IPS DF 6.9 (cell line): ENCODE measurements around the gene KL.

Source experiments
- DNase-seq: peaks from one replicate; pipeline ENCODE4 v3.0.0-alpha.2; 2013; ENCODE audit warnings: low read depth, low spot score
- H3K27ac ChIP-seq: one replicate; pipeline ENCODE4 v1.5.1; 2013; ENCODE audit warnings: low read length, control low read depth
- H3K27me3 ChIP-seq: 2 replicates; pipeline ENCODE4 v1.6.1; 2013; ENCODE audit warnings: mild to moderate bottlenecking, low read length; ENCODE audit not compliant: control insufficient read depth, insufficient read depth
- H3K36me3 ChIP-seq: 2 replicates; pipeline ENCODE4 v1.6.1; 2013; ENCODE audit warnings: low read length; ENCODE audit not compliant: control insufficient read depth, insufficient read depth
- H3K4me1 ChIP-seq: 2 replicates; pipeline ENCODE4 v1.6.1; 2013; ENCODE audit warnings: low read length; ENCODE audit not compliant: control insufficient read depth, insufficient read depth
- H3K4me3 ChIP-seq: 2 replicates; pipeline ENCODE4 v1.5.1; 2013; ENCODE audit warnings: mild to moderate bottlenecking, low read length
- H3K9me3 ChIP-seq: 2 replicates; pipeline ENCODE4 v1.6.1; 2013; ENCODE audit warnings: low read length, inconsistent platforms; ENCODE audit not compliant: control insufficient read depth, insufficient read depth
- WGBS: extraction: QIAGEN DNeasy Blood & Tissue Kit; methylation state at CpG from one replicate; pipeline ENCODE4 v1.1.7; 2013; ENCODE audit warnings: mixed read lengths, missing lambda C conversion rate; ENCODE audit not compliant: insufficient read length, insufficient coverage; 5-methylcytosine and 5-hydroxymethylcytosine counted together

KL gene

DNA sequence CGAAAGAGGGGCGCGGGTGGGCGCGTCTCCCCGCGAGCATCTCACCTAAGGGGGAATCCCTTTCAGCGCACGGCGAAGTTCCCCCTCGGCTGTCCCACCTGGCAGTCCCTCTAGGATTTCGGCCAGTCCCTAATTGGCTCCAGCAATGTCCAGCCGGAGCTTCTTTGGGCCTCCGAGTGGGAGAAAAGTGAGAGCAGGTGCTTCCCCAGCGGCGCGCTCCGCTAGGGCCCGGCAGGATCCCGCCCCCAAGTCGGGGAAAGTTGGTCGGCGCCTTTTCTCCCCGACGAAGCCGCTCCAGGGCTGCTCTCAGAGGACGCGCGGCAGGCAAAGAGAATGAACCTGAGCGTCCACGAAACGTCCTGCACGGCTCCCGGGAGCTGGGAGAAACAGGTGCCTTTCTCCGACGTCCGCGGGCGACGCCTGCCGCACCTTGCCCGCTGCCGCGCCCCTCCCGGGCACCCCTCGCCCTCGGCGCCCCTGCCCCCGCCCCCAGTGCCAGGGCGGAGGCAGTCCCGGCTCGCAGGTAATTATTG lies 366 bp upstream of the KL start:
- no peak overlapping the region for H3K27ac ChIP-seq
- no CpG with 5 or more reads among the region's 52 CpGs for WGBS
- H3K4me3 ChIP-seq, result peak overlapping the region; percentile 34; the same call in 1 of the 2 replicates
- H3K9me3 ChIP-seq, result no peaks in the 10 kb centered on the region
- H3K36me3 ChIP-seq, result no peaks in the 10 kb centered on the region
- H3K4me1 ChIP-seq, result no peaks in the 10 kb centered on the region; the same call in 1 of the 2 replicates
- no peak for DNase-seq
- H3K27me3 ChIP-seq, result peaks cover 23% of the 10 kb centered on the region

DNA sequence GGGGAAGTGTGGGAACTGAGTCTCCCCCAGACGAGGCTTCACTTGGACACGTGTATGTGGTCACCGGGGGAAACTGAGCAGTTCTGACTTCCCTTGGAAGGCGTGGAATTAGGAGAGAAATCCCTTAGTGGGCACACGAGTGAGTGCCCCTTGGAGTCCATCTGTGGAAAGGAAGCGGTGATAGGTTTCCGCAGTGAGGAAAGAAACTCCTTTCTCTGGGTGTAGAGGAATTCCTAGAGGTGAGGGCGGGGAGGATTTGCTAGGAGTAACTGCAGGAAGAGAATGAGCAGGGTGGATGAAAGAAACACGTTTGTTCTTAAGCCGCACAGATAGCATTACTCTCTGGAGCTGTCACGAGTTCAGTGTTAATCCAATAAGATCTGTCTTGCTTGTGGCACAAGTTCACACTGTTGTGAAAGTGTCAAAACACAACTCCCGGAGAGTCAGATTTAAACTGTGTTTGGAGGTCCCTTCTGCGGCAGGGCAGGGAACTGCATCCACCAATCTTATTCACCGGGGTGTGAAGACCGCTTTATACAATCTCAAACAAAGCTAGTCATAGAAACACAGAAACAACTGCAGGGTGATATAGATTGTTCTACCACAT lies 1.2 kb downstream of the KL start:
- no CpG with 5 or more reads among the region's 15 CpGs for WGBS
- Histone ChIP-seq H3K4me1 (no peaks in the 10 kb centered on the region; the same call in 1 of the 2 replicates), H3K36me3 (no peaks in the 10 kb centered on the region), H3K9me3 (no peaks in the 10 kb centered on the region), H3K27ac (no peak overlapping the region), H3K4me3 (peak overlapping the region; percentile 18; the same call in 1 of the 2 replicates), H3K27me3 (peaks cover 23% of the 10 kb centered on the region)
- DNase-seq, result no peak

DNA sequence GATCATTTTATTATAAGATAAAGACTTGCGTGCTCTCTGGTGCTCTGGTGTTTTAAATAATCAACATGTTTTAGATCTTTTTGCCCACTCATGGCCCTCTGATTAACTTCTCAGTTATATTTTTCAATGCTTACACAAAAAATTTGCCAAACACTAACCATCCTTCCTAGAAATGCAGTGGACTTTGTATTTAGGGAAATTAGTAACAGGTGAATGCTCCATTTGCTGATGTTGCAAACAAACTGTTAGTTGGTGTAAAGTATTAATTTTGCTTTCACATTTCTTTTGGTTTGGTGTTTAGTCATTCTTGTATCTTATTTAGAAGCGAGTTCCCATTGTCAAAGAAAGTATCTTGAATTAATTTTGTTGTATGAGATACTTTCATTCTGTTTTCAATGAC lies 2.7 kb downstream of the KL start:
- H3K4me3 ChIP-seq, result no peak overlapping the region
- no peaks in the 10 kb centered on the region for H3K36me3 ChIP-seq
- H3K27me3 ChIP-seq, result peaks cover 23% of the 10 kb centered on the region
- no peaks in the 10 kb centered on the region; the same call in 1 of the 2 replicates for H3K4me1 ChIP-seq
- H3K27ac ChIP-seq, result no peak overlapping the region
- no CpG with 5 or more reads among the region's 2 CpGs for WGBS
- no peak for DNase-seq
- H3K9me3 ChIP-seq, result no peaks in the 10 kb centered on the region

DNA sequence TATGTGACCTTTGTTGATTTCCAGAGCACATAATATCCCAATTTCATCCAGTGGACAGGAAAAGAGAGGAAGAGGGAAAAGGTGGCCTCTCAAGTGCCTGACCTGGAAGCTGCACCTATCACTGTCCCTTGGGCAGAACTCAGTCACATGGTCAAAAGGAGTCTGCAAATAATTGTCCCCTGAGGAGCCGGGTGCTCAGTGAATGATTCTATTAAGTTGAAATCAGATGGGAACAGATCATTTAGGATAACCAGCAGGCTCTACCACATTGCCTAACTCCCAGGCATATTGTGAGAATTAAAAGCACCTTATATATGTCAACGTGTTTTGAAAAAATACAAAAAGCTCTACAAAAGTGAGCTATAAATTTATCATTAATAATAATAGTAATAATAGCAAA lies 6.8 kb downstream of the KL start:
- Histone ChIP-seq H3K36me3 (no peaks in the 10 kb centered on the region), H3K27ac (no peak overlapping the region), H3K9me3 (no peaks in the 10 kb centered on the region), H3K27me3 (no peaks in the 10 kb centered on the region), H3K4me3 (no peak overlapping the region), H3K4me1 (peaks cover 1% of the 10 kb centered on the region; the same call in 1 of the 2 replicates)
- no CpG with 5 or more reads among the region's 2 CpGs for WGBS
- DNase-seq, result no peak

DNA sequence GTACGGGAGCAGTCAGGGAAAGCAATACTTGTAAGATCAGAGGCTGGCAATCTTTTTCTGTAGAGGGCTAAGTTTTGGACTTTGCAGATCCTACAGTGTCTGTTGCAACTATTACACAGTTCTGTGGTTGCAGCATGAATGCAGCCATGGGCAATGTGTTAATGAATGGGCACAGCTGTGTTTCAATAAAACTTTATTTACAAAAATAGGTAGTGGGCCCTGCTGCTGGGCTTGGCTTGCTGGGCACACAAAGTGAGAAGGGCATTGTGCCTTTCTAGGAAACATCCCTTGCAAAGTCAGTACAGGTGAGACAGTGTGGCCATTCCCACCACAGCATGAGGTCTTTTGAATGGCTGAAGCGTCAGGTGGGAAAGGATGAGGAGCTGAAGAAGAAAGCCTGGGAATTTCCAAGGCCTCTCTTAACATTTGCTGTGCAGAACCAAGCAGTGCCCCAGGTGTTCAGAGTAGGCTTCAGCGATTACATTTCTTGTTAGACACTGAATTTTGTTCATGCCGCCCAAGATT lies 9.1 kb downstream of the KL start:
- Histone ChIP-seq H3K27me3 (no peaks in the 10 kb centered on the region), H3K27ac (no peak overlapping the region), H3K36me3 (no peaks in the 10 kb centered on the region), H3K4me3 (no peak overlapping the region), H3K4me1 (peaks cover 1% of the 10 kb centered on the region; the same call in 1 of the 2 replicates), H3K9me3 (no peaks in the 10 kb centered on the region)
- no peak for DNase-seq
- WGBS, result no CpG with 5 or more reads among the region's 4 CpGs

DNA sequence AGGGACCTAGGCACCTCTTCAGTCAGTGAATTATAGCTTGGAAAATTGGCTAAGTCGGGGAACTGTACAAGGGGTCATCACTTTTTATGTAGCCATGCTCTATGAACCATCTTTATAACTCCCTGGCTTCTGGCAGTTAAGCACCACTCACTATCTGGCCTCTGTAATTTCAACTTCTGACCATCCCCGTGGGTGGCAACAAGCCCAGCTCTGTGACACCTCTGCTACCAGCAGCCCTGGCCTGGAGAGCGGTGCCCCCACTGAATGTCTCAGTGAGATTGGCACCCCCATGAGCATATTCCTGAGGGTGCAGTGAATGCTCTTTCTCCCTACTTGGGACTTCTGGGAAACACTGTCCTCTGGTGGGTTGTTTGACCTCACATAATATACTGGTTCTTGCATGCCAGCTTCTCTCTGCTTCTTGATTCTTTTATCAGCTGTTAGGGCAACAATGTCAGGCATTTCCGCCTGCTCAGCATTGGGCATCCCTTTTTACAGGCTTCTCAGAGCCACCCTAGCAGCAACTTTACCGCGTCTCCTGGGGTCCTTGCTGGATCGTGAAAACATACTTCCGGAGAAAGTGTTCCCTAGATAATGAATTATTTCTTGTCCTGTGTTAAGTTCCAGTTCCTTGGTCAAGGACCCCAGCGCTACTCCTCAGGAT lies 10.4 kb downstream of the KL start:
- Histone ChIP-seq H3K9me3 (no peaks in the 10 kb centered on the region), H3K4me3 (no peak overlapping the region), H3K27me3 (no peaks in the 10 kb centered on the region), H3K36me3 (no peaks in the 10 kb centered on the region), H3K27ac (no peak overlapping the region), H3K4me1 (peaks cover 1% of the 10 kb centered on the region; the same call in 1 of the 2 replicates)
- WGBS, result no CpG with 5 or more reads among the region's 9 CpGs
- no peak for DNase-seq

DNA sequence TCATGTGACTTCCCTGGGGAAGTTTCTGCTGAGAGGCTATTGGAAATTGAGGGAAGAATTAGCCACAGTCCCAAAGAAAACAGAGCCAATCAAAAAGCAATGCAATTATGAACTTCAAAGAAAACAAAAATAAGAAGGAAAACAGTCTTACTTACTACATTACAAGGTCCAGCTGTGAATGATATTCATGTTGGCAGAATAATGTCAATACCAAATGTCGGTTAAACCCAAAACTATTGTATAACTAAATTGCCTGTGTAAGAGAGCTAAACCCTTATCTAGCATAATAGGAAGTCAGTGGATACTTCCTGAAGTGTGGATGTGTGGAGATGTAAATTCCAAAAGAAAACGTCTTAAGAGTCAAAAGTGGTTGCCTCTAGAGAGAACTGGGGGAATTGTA lies 12.4 kb downstream of the KL start:
- no CpG with 5 or more reads among the region's 2 CpGs for WGBS
- DNase-seq, result no peak

DNA sequence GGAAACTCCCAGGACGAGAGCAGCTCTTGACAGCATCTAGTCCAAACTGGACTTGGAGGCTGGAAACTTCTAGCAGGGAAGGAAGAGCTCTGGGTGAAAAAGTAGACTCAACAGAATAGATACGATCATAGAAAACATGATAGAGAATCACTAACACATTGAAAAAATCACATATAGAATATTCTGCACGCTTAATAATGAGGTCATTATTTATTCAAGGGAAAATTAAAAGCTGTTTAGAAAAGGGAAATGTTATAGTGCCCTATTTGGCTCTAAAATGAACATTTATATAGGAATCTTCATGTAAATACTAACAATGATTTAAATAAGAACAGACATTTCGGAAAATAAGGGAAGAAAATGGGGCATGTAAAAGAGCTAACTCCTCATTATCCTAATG lies 15.1 kb downstream of the KL start:
- Histone ChIP-seq H3K9me3 (no peaks in the 10 kb centered on the region), H3K27ac (no peak overlapping the region), H3K36me3 (no peaks in the 10 kb centered on the region), H3K4me1 (peaks cover 2% of the 10 kb centered on the region), H3K27me3 (no peaks in the 10 kb centered on the region), H3K4me3 (no peak overlapping the region)
- no CpG with 5 or more reads among the region's 4 CpGs for WGBS
- DNase-seq, result no peak

More for the DNA sequence above, 12.4 kb downstream of the KL start:
- Histone ChIP-seq H3K4me1 (peaks cover 3% of the 10 kb centered on the region), H3K27ac (no peak overlapping the region), H3K9me3 (no peaks in the 10 kb centered on the region), H3K4me3 (no peak overlapping the region), H3K36me3 (no peaks in the 10 kb centered on the region), H3K27me3 (no peaks in the 10 kb centered on the region)

DNA sequence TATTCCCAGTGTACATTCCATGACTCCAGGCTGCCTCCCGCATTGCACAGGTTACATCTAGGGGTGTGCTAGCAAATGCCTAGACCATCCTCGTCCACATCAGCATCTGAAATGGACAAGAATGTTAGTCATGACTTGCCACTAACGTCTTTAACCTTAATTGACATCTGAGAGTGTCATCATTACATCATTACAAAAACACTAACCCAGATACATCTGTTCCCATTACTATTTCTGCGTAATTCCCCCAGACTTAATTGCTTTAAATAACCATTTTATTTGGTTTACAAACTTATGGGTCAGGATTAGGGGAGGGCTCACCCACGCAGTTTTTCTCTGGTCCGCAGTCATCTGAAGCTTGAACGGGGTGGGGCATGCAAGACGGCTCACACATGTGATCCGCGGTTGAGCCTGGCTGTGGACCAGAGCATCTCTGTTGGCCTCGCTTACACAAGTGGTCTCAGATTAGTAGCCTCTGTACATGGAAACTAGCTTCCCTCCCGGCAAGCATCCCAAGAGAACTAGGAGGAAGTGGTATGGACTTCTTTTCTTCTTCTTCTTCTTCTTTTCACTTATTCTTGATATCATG lies 15.9 kb downstream of the KL start:
- no peaks in the 10 kb centered on the region for H3K9me3 ChIP-seq
- no peak overlapping the region for H3K4me3 ChIP-seq
- H3K36me3 ChIP-seq, result no peaks in the 10 kb centered on the region
- H3K4me1 ChIP-seq, result peaks cover 2% of the 10 kb centered on the region
- no peak overlapping the region for H3K27ac ChIP-seq
- DNase-seq, result no peak
- H3K27me3 ChIP-seq, result no peaks in the 10 kb centered on the region
- WGBS, result 100% methylated on average over 1 of the region's 12 CpGs

DNA sequence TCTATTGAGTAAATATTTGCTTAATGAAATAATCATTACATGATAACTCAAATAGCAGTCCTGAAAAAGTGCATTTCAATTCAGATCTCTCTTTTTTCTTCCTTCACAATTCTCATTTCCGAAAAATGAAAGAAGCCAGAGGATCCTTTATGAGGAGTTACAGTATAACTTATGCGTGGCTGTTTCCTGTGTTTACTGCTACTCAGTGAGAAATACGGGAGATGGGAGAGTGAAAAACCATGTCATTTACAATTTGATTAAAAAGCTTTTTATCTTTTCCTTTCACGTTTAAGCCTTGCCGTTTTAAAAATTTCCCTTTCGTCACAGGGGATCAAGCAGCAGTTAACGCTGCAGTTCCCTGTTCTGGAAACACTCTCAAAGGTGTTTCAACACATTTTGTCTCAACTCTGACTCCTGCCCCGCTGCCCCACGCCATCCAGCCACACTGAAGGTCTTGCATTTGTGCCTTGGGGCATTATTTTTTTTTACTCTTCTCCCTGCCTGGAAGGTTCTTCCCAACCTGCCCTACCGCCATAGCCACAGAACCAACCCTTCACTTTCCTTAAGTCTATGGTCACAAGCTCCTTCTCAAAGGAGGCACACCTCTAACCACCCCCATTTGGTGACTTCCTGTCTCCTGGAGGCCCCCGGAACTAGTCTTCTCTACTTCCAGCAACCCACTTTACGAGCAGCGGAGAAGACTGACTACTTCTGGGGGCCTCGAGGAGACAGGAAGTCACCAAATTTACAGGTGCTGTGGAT lies 17.0 kb downstream of the KL start:
- H3K27ac ChIP-seq, result no peak overlapping the region
- WGBS, result no CpG with 5 or more reads among the region's 14 CpGs

More for the DNA sequence above, 17.0 kb downstream of the KL start:
- Histone ChIP-seq H3K36me3 (no peaks in the 10 kb centered on the region), H3K4me3 (no peak overlapping the region), H3K9me3 (no peaks in the 10 kb centered on the region), H3K4me1 (peaks cover 2% of the 10 kb centered on the region), H3K27me3 (no peaks in the 10 kb centered on the region)
- DNase-seq, result no peak
